Testis (tissue), 3 donors: ENCODE measurements around the gene ZRANB3. TPM values are rescaled to one million over a fixed set of nuclear protein-coding genes. Genes with fewer than 3 reads are reported as not detected.

Source experiments
- DNase-seq: peaks from one replicate; pipeline ENCODE4 v3.0.0-alpha.2; 2019
- H3K27ac ChIP-seq, 2 donors: fragments of 200-600 bp; sonication (generic); one replicate each; pipeline ENCODE4 v1.5.1; 2019
- H3K27me3 ChIP-seq: fragments of 200-600 bp; sonication (generic); one replicate; pipeline ENCODE4 v1.5.1; 2019
- H3K36me3 ChIP-seq: fragments of 200-600 bp; sonication (generic); one replicate; pipeline ENCODE4 v1.5.1; 2017; ENCODE audit warnings: low read depth; ENCODE audit errors: missing control alignments
- H3K4me1 ChIP-seq: fragments of 200-600 bp; sonication (generic); one replicate; pipeline ENCODE4 v1.5.1; 2019
- H3K4me3 ChIP-seq, 2 donors: fragments of 200-600 bp; sonication (generic); one replicate each; pipeline ENCODE4 v1.5.1; 2017 to 2019
- H3K9me3 ChIP-seq: fragments of 200-600 bp; sonication (generic); one replicate; pipeline ENCODE4 v1.5.1; 2017
- POLR2A ChIP-seq: fragments of 450-650 bp; IDR thresholded peaks from one replicate; pipeline ENCODE4 v1.6.1; 2017; ENCODE audit warnings: antibody characterized with exemption, mild to moderate bottlenecking, moderate library complexity
- WGBS, 2 donors: methylation state at CpG; one replicate each; pipeline ENCODE4 v1.1.5; 2018; 5-methylcytosine and 5-hydroxymethylcytosine counted together
- intact Hi-C: fragments of 100-400 bp; cut with DNase I; formaldehyde crosslinking; loops from one replicate; pipeline ENCODE4 v1.15.1; 2023; ENCODE audit warnings: low total_unique reads
- polyA plus RNA-seq: library from polyadenylated mRNA; stranded (reverse); fragments of 350-450 nt; fragmentation: Illumina TruSeq; extraction: RNeasy Lipid Tissue Mini Kit (QIAGEN cat#74804); gene quantifications from one replicate; pipeline ENCODE4 v1.2.3, GENCODE V29; 2014; ENCODE audit warnings: low read depth, low replicate concordance; ENCODE audit not compliant: insufficient read depth
- total RNA-seq, 2 donors: library from RNA; depleted of rRNA; stranded (reverse); fragments of >200 nt; gene quantifications; one replicate each; pipeline ENCODE4 v1.2.3, GENCODE V29; 2016
- TF ChIP-seq, protein P1 (sequence below), 3 experiments: fragments of 450-650 bp in 2 of 3; fragments of 200-600 bp in 1 of 3; sonication (generic) in 1 of 3; IDR thresholded peaks; one replicate each; pipeline ENCODE4 v1.5.1; 2016 to 2019; ENCODE audit warnings: antibody characterized with exemption in 3 of 3, mild to moderate bottlenecking in 2 of 3, moderate library complexity in 1 of 3

ZRANB3 gene
- total and polyA plus RNA-seq, 3 donors from 2014 or later: 8.6 to 28.8 (median 19.3) TPM

- no peaks in the 10 kb centered on the region for H3K27me3 ChIP-seq
- TF ChIP-seq, protein P1, sequence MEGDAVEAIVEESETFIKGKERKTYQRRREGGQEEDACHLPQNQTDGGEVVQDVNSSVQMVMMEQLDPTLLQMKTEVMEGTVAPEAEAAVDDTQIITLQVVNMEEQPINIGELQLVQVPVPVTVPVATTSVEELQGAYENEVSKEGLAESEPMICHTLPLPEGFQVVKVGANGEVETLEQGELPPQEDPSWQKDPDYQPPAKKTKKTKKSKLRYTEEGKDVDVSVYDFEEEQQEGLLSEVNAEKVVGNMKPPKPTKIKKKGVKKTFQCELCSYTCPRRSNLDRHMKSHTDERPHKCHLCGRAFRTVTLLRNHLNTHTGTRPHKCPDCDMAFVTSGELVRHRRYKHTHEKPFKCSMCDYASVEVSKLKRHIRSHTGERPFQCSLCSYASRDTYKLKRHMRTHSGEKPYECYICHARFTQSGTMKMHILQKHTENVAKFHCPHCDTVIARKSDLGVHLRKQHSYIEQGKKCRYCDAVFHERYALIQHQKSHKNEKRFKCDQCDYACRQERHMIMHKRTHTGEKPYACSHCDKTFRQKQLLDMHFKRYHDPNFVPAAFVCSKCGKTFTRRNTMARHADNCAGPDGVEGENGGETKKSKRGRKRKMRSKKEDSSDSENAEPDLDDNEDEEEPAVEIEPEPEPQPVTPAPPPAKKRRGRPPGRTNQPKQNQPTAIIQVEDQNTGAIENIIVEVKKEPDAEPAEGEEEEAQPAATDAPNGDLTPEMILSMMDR (IDR thresholded peaks at IDR 0.05): no peak
- no peak for TF ChIP-seq POLR2A
Measured at GRCh38 chr2:135182601-135183000, 348.4 kb downstream of the ZRANB3 start.

DNA sequence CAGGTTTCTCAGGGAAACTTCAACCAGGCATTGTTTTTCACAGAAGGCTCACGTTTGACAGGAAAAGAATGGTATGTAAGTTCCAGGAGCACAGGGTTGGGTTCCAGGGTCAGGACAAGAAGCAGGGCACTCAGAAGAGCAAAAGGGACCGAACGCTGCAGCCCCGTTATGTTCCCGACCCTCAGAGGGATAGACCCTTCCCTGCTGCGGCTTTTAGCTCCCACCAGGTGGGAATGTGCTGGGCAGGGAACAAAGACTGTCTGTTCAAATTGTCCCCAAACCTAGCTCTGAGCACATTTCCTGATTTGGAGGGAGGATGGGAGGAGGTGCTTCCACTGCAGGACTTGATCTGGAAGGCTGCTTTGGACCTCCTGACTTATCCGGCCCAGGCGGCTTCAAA is 348.8 kb downstream of the ZRANB3 start:
- intact Hi-C loops: no loop called here
- TF ChIP-seq, protein P1 (IDR thresholded peaks at IDR 0.05): no peak
- no peak for TF ChIP-seq POLR2A
- Histone ChIP-seq H3K27ac (no peak overlapping the region), H3K27me3 (no peaks in the 10 kb centered on the region), H3K4me1 (no peaks in the 10 kb centered on the region), H3K9me3 (no peaks in the 10 kb centered on the region), H3K36me3 (no peaks in the 10 kb centered on the region), H3K4me3 (no peak overlapping the region)
- no peak for DNase-seq
- WGBS, 2 donors: 81% methylated on average over 8 of the region's 8 CpGs

More at GRCh38 chr2:135182601-135183000, 348.4 kb downstream of the ZRANB3 start:
- intact Hi-C loops: no loop called here
- Histone ChIP-seq H3K27ac (no peak overlapping the region), H3K36me3 (no peaks in the 10 kb centered on the region), H3K4me1 (no peaks in the 10 kb centered on the region), H3K9me3 (no peaks in the 10 kb centered on the region), H3K4me3 (no peak overlapping the region)
- no peak for DNase-seq
- 71 to 82% methylated on average over 3 of the region's 3 CpGs for WGBS, 2 donors

GRCh38 chr2:135179689-135180088 is 351.3 kb downstream of the ZRANB3 start:
- Histone ChIP-seq H3K27ac (no peak overlapping the region), H3K4me3 (no peak overlapping the region), H3K9me3 (no peaks in the 10 kb centered on the region), H3K27me3 (no peaks in the 10 kb centered on the region), H3K4me1 (no peaks in the 10 kb centered on the region), H3K36me3 (no peaks in the 10 kb centered on the region)
- intact Hi-C loops: no loop called here
- 85 to 86% methylated on average over 1 of the region's 1 CpG for WGBS, 2 donors
- TF ChIP-seq, protein P1 (IDR thresholded peaks at IDR 0.05): no peak
- TF ChIP-seq POLR2A: no peak
- DNase-seq: no peak

DNA sequence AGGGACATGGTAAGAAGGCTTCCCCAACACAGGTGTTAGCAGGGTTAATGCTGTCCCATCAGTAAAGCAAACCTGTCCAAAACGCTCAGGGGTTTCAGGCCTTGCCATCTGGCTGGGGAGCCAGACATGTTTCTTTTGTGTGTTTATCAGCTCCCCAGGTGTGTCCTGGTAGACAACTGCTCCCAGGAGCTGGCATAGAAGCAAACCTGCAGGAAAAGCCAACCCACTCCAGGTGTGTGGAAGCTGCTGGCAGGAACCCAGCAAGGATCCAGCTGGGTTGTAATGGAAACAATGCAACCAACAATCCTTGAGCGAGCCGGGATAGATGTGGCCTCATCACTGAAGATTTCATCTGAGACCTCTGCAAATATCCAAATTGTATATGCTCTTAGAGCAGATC is 355.8 kb downstream of the ZRANB3 start:
- H3K27ac ChIP-seq: no peak overlapping the region
- H3K27me3 ChIP-seq: no peaks in the 10 kb centered on the region
- no peaks in the 10 kb centered on the region for H3K36me3 ChIP-seq
- H3K4me1 ChIP-seq: no peaks in the 10 kb centered on the region
- no peak for DNase-seq
- intact Hi-C loops: no loop called here
- H3K4me3 ChIP-seq: no peak overlapping the region
- TF ChIP-seq, protein P1 (IDR thresholded peaks at IDR 0.05): no peak
- TF ChIP-seq POLR2A: no peak
- WGBS, 2 donors: 86 to 95% methylated on average over 3 of the region's 3 CpGs
- no peaks in the 10 kb centered on the region for H3K9me3 ChIP-seq

- WGBS, 2 donors: 95 to 100% methylated on average over 6 of the region's 6 CpGs
- no peak overlapping the region for H3K4me3 ChIP-seq
- H3K9me3 ChIP-seq: no peaks in the 10 kb centered on the region
- intact Hi-C loops: no loop called here
- H3K36me3 ChIP-seq: no peaks in the 10 kb centered on the region
- no peaks in the 10 kb centered on the region for H3K4me1 ChIP-seq
- no peaks in the 10 kb centered on the region for H3K27me3 ChIP-seq
- TF ChIP-seq, protein P1 (IDR thresholded peaks at IDR 0.05): no peak
- no peak for TF ChIP-seq POLR2A
- DNase-seq: no peak
- no peak overlapping the region for H3K27ac ChIP-seq
Measured at GRCh38 chr2:135174810-135175093, 356.3 kb downstream of the ZRANB3 start.
